Forelimb muscle (tissue), 1 donor: ENCODE results near the gene GUK1. TPM values are rescaled to one million over a fixed set of nuclear protein-coding genes. Genes with fewer than 3 reads are reported as not detected.

Source experiments
- DNase-seq: peaks from one replicate; pipeline ENCODE4 v3.0.0-alpha.2; 2013; ENCODE audit warnings: low read depth
- polyA plus RNA-seq: library from polyadenylated mRNA; unstranded; fragments of 120-200 nt; gene quantifications from one replicate; pipeline ENCODE4 v1.2.1, GENCODE V29; 2013; ENCODE audit not compliant: insufficient read length

The GUK1 gene
- polyA plus RNA-seq, 1 donor, result 125 TPM

DNA sequence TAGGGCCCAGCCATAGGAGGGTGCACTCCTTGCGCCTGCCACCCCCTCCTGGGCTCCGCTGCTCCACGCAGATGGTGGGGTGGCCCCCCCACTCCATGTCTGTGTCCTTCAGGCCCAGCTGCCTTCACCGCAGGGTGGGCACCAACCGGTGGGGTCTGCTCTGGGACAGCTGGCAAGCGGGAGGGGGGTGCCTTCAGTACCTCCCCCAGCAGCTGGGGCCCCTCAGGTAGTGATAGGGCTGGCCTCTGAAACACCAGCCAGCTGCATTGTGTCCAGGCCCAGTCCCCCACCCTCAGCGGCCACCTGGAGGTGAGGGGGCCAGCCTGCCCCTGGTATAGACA is 10.0 kb downstream of the GUK1 start:
- no peak for DNase-seq

GRCh38 chr1:228150461-228151179 is 10.5 kb downstream of the GUK1 start:
- DNase-seq, result no peak

- DNase-seq, result no peak
Observed at GRCh38 chr1:228151180-228151925, 11.3 kb downstream of the GUK1 start.

GRCh38 chr1:228152097-228152917 is 12.2 kb downstream of the GUK1 start:
- no peak for DNase-seq

DNA sequence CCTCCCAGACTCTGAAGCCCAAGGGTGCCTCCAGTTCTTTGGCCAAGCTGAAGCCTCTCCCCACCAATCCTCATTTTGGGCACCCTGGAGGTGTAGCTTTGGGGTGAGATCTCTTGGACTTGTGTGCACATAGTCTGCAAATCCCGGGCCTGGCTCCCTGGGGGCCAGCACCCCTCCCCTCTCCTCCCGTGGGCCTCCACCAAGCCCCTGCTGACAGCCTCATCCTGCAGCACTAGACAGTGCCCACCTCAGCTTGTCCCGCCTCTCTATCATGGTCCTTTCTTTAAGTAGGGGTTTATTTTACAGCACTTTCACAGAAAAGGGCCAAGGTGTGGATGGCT is 12.8 kb downstream of the GUK1 start:
- no peak for DNase-seq

DNA sequence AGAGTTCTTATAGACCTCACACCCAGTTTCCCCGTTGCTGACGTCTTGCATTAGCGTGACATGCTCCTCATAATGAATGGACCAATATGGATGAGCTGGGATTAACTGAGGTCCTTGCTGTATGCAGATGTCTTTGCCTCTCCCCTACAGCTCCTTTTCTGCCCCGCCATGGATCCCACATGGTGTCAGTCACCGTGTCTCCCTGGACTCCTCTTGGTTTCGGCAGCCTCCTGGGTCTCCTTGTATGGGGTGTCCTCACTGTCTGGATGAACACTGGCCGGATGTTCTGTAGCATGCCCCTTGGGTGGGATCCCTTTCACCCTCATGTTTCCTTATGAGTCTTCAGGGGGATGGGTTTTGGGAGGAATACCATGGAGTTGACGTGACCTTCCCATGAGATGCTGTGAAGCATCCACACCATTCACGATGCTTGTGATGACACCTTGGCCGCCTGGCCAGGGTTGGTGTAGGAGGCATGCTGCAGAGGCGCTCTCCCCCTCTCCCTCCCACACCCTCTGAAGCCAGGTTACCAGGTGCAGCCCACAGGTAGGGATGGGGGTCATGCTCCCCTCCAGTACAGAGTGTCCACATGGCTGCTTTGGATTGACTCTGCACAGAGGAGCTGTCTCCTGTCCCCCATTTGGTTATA is 14.1 kb downstream of the GUK1 start:
- DNase-seq, result no peak

GRCh38 chr1:228154670-228155571 is 14.8 kb downstream of the GUK1 start:
- no peak for DNase-seq

DNA sequence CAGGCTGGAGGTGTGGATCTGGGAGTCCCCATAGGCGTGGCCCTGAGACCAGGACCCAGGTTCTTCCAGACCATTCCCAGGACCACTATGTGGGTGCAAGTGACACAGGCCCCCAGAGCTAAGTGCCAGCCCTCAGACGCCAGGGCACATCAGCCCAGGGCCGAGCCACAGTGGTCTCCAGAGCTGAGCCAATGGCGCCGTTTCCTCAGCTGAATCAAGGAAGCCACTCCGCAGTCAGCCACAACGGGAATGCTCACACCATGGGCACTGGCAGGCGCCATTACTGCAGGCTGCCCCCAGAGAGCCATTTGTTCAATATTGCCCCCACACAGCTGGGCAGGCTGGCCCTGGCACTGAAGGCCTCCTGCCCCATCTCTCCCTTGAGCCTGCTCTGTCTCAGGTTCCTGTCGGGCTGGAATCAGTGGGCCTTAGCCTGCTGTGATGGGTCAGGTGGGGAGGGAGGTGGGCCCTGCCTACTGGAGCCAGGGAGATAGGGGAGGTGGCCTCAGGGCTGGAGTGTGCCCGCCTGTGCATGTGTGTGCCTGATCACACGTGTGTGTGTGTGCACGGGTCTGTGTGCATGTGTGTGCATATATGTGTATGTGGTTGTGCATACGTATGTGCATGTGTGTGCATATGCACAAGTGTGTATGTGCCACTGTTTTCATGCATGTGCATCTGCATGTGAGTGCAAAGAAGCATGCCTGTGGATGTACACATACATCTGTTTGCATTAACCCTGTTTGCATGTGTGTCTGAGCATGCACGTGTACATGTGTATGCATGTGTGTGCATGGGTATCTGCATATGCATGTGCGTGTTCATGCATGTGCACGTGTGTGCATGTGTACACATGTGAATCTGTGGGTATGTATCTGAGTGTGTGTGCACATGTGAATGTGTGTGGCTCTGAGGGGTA is 15.8 kb downstream of the GUK1 start:
- DNase-seq, result no peak

GRCh38 chr1:228156515-228156881 is 16.4 kb downstream of the GUK1 start:
- no peak for DNase-seq

GRCh38 chr1:228156941-228157728 is 17.1 kb downstream of the GUK1 start:
- DNase-seq, result no peak

DNA sequence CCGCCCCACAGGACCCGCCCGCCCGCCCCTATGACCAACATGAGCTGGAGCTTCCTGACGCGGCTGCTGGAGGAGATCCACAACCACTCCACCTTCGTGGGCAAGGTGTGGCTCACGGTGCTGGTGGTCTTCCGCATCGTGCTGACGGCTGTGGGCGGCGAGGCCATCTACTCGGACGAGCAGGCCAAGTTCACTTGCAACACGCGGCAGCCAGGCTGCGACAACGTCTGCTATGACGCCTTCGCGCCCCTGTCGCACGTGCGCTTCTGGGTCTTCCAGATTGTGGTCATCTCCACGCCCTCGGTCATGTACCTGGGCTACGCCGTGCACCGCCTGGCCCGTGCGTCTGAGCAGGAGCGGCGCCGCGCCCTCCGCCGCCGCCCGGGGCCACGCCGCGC is 17.6 kb downstream of the GUK1 start:
- DNase-seq, result no peak

GRCh38 chr1:228158151-228159007 is 18.3 kb downstream of the GUK1 start:
- no peak for DNase-seq

DNA sequence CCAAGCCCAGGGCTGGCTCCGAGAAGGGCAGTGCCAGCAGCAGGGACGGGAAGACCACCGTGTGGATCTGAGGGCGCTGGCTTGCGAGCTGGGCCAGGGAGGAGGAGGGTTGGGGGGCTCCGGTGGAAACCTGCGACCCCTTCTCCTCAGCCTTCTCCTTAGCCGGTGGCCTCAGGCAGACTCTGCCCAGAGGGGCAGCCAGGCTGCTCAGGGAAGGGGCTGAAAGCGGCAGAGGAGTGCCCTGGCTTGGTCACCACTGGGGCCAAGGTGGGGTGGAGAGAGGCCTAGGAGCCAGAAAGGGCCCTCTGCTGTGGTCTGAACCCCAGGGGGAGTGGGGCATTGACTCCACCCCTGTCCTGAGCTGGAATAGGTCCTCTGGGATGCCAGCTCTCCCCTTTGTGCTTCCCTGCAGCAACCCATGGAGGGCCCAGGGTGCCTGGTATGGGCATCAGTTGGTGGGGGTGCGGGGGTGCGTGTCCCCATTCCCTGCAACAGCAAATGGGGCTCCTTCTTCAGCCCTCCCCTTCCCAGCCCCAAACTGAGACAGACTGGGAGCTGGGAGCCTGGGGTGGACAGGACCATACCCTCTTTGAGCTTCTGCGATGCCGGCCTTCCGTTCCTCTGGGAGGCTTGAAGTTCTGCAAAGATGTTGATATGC is 19.1 kb downstream of the GUK1 start:
- DNase-seq, result no peak

GRCh38 chr1:228160201-228160761 is 20.2 kb downstream of the GUK1 start:
- DNase-seq, result no peak

DNA sequence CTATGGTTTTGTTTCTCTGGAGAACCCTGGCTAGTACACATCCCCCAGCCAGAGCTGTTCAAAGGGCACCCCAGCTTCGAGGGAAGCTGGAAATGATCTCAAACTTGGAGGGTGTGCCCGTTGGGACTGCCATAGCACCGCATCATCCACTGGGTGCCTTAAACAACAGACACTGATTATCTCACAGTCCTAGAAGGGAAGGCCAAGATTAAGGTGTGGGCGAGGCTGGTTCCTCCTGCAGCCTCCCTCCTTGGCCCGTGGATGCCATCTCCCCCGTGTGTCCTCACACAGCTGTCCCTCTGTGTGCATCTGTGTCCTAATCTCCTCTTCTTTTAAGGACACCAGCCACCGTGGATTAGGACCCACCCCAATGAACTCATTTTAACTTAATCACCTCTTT is 21.3 kb downstream of the GUK1 start:
- DNase-seq, result no peak

- DNase-seq, result no peak
Observed at GRCh38 chr1:228161866-228162265, 21.8 kb downstream of the GUK1 start.

DNA sequence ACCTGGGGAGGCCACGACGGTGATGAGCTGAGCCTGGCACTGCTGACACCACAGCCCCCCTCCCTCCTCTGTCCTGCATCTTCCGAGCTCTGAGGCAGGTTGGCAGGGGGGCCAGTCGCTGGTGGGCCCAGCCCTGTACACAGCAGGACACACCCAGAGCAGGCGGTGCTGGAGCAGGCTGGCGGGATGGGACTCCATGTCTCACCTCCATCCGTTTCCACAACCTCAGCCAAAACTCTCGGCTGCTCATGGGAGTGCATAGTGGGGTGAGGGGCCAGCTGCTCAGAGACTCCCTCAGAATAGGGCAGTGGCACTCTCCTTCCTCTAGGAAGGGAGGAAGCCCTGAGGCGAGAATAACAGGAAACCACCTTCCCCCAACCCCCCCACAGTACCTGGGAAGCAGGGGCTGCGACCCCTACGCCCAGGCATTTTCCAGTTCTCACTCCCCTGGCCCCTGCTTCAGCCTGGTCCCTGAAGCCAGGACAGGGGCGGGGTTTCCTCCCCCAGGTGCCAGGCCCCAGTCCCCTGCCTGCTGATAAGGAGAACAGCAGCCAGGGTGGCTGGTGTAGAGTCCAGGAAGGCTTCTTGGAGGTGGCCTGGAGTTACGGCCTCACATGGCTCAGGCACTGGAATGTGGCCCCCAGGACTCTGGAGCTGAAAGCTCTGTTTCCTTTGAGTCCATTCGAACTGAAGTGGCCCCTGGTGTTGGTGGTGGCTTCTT is 22.4 kb downstream of the GUK1 start:
- DNase-seq, result no peak
